Measurements from ENCODE around the gene TBC1D22A.

The TBC1D22A gene

GRCh38 chr22:46737976-46738646 lies 24.3 kb upstream of the TBC1D22A start, which contains the start of gene CERK:
Gene CERK (minus strand): TSS chr22:46738252. CDS start chr22:46738148, 104 bp downstream.
- no peak for DNase-seq

- no peak for DNase-seq
These were observed 23.8 kb upstream of the TBC1D22A start for GRCh38 chr22:46738647-46739093.

GRCh38 chr22:46739094-46739870 lies 23.2 kb upstream of the TBC1D22A start:
- DNase-seq: no peak

- DNase-seq: no peak
These were observed 21.3 kb upstream of the TBC1D22A start for GRCh38 chr22:46740910-46741780.

GRCh38 chr22:46741974-46742519 lies 20.4 kb upstream of the TBC1D22A start:
- no peak for DNase-seq

- no peak for DNase-seq
These were observed 19.8 kb upstream of the TBC1D22A start for GRCh38 chr22:46742576-46743221.

- no peak for DNase-seq
These were observed 17.9 kb upstream of the TBC1D22A start for GRCh38 chr22:46744581-46744980.

- no peak for DNase-seq
These were observed 16.3 kb upstream of the TBC1D22A start for GRCh38 chr22:46746192-46746591.

- DNase-seq: no peak
These were observed 15.8 kb upstream of the TBC1D22A start for GRCh38 chr22:46746620-46747019.

- no peak for DNase-seq
These were observed 14.8 kb upstream of the TBC1D22A start for GRCh38 chr22:46747646-46748045.

GRCh38 chr22:46748206-46748907 lies 14.1 kb upstream of the TBC1D22A start:
- no peak for DNase-seq

- DNase-seq: no peak
These were observed 13.4 kb upstream of the TBC1D22A start for GRCh38 chr22:46748908-46749675.

- no peak for DNase-seq
These were observed 12.5 kb upstream of the TBC1D22A start for GRCh38 chr22:46749682-46750529.

GRCh38 chr22:46750530-46750800 lies 12.0 kb upstream of the TBC1D22A start:
- no peak for DNase-seq

GRCh38 chr22:46750863-46751443 lies 11.5 kb upstream of the TBC1D22A start:
- no peak for DNase-seq

GRCh38 chr22:46752286-46752987 lies 10.0 kb upstream of the TBC1D22A start:
- no peak for DNase-seq

- DNase-seq: no peak
These were observed 9.5 kb upstream of the TBC1D22A start for GRCh38 chr22:46752988-46753310.

- DNase-seq: no peak
These were observed 9.1 kb upstream of the TBC1D22A start for GRCh38 chr22:46753360-46753759.

- no peak for DNase-seq
These were observed 8.7 kb upstream of the TBC1D22A start for GRCh38 chr22:46753761-46754109.
